DMS153 treated with DMSO at 0.1 percent for 48 hours (cell line): ENCODE data around the gene ATXN7L1.

Experiments
- DNase-seq: peaks from one replicate; lab custom pipeline; 2025; ENCODE audit not compliant: unreplicated experiment; lab: John Stamatoyannopoulos, UW

ATXN7L1 gene

DNA sequence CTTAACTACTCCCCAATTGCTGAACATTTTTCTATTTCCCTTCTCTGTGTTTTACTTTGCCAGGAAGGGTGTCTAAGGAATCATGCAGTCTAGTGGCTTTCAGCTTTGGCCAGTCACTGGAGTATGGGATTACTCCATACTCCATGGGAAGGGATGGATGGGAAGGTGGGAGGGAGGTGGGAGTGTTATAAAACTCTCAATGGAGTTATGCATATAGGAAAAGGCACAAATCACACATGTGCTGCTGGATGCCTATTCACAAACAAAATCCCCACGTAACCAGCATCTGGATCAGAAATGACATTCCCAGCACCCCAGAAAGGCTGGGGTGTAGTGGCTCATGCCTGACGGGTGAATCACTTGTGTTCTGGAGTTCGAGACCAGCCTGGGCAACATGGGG is 125.3 kb downstream of the ATXN7L1 start:
- DNase-seq = no peak

GRCh38 chr7:105748701-105749100 is 127.7 kb downstream of the ATXN7L1 start:
- DNase-seq = no peak

DNA sequence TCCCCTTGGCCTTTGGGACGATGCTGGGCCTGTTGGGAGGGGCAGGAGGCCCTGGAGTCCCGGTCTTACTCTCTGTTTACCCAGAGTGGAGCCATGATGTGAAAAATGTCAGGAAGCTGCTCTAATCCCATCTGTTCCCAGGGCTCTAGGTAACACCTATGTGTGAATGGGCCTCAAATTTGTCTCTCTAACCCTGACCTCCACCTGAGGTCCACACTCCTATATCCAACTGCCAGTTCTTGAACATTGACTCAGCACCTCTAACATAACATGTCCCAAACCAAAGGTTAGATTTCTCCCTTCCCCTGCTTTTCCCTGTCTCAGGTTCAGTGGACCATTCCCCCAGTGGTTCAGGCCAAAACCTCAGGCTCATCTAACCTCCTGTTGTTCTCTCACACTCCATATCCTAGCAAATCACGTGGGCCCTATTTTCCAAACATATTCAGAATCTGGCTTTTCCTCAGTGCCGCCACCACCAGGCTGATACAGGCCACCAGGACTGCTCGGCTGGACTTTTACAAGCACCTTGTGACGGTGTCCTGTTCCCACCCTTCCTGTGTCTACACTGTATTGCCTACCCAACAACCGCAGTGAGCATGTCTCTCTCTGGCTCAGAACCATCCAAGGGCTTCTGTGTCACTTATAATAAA is 130.6 kb downstream of the ATXN7L1 start:
- no peak for DNase-seq

DNA sequence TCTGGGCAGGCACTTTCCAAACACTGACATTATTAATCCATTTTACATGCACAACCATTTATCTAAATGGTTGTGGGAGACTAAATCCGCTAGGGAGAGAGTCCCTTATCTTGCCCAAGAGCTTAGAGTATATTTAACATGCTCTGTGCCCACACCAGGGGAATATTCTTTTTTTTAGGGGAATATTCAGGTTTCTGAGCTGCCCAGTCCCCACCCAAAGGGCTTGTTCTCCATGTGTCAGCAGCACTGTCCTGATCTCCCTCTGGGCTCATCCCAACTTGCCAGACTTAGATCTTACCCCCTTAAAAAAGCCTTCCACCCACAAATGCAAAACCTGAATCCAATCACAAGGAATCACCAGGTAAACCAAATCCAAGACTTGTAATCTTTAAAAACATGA is 132.1 kb downstream of the ATXN7L1 start:
- DNase-seq = no peak

DNA sequence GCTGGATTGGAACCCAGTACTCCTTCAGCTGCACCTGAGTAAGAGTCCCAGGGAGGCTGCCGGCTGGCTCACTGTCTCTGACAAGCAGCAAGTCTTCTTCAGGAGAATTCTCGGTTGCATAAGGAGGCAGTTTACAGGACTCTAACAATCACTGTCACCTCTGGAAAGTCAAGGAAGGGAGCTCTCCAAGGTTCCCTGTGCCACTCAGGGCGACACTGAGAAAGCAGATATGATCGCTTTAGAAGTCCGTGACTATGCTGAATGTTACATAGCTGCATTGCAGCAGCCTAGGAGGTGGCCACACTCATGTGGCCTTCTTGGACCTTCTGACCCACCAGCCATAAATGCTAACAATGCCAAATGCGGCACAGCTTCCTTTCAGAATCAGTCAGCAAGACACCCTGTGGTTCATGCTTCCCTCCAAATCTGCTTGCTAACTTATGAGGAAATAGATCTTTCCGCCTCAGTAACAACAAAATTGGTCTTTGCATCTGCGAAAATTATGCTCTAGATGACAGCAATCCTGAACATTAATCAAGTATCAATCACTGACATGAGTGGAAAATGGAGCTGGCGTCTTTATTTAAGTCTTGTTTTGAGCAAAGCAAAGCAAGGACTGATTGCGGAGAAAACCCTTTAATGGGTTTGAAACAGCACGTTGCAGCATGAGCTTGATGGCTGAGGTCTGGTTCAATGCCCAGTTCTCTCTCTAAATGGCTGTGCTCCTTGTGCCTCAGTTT is 132.9 kb downstream of the ATXN7L1 start:
- no peak for DNase-seq

DNA sequence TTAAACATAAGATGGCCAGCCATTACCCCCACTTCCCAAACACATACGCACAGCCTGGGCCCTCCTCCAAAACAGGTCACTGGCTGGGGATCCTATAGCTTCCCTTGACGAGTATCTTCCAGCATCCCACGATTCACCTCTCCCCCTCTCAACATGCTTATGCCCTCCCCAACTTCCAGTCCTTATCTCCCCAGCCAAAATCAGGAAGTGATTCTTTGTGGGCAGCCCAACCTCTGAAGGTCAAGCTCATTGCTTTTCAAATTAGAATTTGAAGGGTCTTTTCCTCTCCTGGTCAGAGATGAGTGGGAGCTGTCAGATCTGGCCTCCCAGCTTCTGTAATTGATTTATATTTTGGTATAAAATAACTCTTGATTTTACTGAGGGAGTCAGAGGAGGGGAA is 133.6 kb downstream of the ATXN7L1 start:
- DNase-seq = no peak

GRCh38 chr7:105741982-105742381 is 134.4 kb downstream of the ATXN7L1 start:
- no peak for DNase-seq

DNA sequence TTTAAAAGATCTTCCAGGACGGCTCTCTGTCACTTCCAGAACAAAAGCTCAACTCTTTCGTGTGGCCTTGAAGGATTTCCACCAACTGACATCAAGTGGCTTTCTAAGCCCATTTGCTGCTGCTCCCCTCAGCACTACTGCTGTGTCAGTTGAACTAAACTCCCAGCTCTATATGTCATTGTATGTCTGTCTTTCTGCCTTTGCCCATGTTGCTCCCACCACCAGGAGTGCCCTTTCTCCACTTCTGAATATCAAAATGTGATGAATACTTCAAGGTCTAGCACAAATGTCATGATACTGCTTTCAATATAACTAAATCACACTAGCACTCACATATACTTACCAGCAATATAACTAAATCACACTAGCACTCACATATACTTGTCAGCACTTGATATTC is 138.3 kb downstream of the ATXN7L1 start:
- DNase-seq = no peak

- DNase-seq = no peak
These were observed 142.2 kb downstream of the ATXN7L1 start for GRCh38 chr7:105734233-105734632.

DNA sequence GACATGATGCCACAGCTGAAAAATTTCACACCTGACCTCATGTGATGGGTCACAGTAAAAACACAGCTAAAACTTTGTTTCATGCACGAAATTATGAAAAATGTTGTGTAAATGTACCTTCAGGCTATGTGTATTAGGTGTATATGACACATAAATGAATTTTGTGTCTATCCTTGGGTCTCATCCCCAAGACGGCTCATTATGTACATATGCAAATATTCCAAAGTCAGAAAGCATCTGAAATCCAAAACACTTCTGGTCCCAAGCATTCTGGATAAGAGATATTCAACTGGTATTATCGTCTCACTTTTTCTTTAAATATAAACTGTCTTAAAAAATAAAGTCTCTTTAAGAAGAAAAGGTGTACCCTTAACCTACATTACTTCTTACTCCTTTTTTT is 145.4 kb downstream of the ATXN7L1 start:
- DNase-seq = no peak

- no peak for DNase-seq
These were observed 148.4 kb downstream of the ATXN7L1 start for GRCh38 chr7:105728028-105728427.

- DNase-seq = no peak
These were observed 151.7 kb downstream of the ATXN7L1 start for GRCh38 chr7:105724688-105725087.

GRCh38 chr7:105723572-105723971 is 152.8 kb downstream of the ATXN7L1 start:
- no peak for DNase-seq

GRCh38 chr7:105721571-105722104 is 154.8 kb downstream of the ATXN7L1 start:
- DNase-seq = no peak

- DNase-seq = no peak
These were observed 156.5 kb downstream of the ATXN7L1 start for GRCh38 chr7:105719919-105720318.

GRCh38 chr7:105719395-105719794 is 157.0 kb downstream of the ATXN7L1 start:
- DNase-seq = no peak

- no peak for DNase-seq
These were observed 157.9 kb downstream of the ATXN7L1 start for GRCh38 chr7:105718511-105718925.

- no peak for DNase-seq
These were observed 160.9 kb downstream of the ATXN7L1 start for GRCh38 chr7:105715528-105715927.

DNA sequence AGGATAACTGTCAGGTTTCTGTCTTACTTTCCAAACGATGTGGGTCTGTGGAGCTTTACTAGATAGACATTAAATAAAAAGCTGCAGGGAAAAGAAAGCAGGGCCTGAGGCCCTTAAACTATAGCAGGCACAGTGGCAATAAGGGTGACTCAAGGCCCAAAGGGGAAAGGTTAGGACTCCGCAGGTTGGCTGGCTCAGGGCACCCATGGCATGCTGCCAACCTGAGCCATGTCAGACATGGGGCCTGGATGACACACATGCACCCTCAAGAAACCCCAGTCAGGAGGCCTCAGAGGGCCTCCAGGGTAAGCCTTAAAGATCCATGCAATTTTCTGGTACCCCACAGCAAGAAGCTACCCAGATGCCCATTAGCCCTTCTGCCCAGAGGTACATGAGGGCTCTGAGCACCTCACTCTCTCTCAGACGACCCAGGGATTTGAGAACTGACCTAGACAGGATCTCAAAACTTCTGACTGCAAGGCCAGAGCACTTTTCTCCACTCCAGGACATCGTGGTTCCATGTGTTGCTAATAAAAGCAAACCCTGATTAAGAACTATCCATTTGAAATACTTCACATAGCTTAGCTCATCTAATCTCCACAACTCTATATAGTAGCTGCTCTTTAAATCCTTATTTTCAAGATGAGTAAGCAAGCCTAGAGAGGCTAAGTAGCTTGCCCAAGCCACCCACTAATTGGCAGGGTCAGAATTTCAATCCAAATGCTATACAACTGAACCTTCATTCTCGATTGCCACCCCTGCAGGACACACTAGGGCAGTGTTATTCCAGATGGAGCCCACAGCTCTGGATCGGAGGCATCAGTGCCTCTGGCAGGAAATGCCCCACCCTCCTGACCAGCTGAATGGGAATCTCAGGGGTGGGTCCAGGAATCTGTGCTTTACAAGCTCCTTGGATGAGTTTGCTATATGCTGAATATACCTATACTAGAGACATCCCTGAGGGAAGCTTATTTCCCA is 162.6 kb downstream of the ATXN7L1 start:
- no peak for DNase-seq

DNA sequence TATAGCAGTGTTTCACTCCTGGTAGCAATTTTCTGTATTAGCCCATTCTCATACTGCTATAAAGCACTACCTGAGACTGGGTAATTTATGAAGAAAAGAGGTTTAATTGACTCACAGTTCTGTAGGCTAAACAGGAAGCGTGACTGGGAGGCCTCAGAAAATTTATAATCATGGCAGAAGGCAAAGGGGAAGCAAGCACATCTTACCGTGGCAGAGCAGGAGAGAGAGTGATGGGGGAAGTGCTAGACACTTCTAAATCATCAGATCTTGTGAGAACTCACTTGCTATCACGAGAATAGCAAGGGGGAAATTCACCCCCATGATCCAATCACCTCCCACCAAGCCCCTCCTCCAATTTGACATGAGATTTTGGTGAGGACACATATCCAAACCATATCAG is 163.5 kb downstream of the ATXN7L1 start:
- no peak for DNase-seq

DNA sequence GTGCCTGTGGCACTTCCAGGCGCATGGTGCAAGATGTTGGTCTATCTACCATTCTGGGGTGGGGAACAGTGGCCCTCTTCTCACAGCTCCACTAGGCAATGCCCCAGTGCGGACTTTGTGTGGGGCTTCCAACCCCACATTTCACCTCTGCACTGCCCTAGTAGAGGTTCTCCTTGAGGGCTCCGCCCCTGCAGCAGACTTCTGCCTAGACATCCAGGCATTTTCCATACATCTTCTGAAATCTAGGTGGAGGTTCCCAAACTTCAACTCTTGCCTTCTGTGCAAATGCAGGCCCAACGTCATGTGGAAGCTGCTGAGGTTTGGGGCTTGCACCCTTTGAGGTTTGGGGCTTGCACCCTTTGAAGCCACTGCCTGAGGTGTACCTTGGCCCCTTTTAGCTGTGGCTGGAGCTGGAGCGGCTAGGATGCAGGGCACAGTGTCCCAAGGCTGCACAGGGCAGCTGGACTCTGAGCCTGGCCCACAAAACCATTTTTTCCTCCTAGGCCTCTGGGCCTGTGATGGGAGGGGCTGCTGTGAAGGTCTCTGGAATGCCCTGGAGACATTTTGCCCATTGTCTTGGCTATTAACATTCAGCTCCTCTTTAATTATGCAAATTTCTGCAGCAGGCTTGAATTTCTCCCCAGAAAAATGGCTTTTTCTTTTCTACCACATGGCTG is 164.5 kb downstream of the ATXN7L1 start:
- no peak for DNase-seq
